Natural killer cell (primary cell): ENCODE measurements around the gene FLT3LG. TPM values are rescaled to one million over a fixed set of nuclear protein-coding genes. Genes with fewer than 3 reads are reported as not detected.

ENCODE experiments used
- ATAC-seq, 3 donors: fragments of 150-1000 bp in 2 of 3; fragments of 200-7000 bp in 1 of 3; cut with Tn5 transposase; 1 replicate in 1 of 3; 2 replicates in 2 of 3; pipeline ENCODE4 v1.10.0; 2021; ENCODE audit warnings: mild to moderate bottlenecking in 2 of 3, moderate library complexity in 2 of 3
- DNase-seq, 2 donors: peaks; one replicate each; pipeline versions ENCODE4 v3.0.0 to v3.0.0-alpha.2; 2013 to 2021; ENCODE audit warnings: mixed read lengths in 1 of 2
- H3K27ac ChIP-seq: one replicate; pipeline ENCODE4 v1.5.1; 2013; ENCODE audit warnings: mild to moderate bottlenecking, low read length
- H3K27me3 ChIP-seq: one replicate; pipeline ENCODE4 v1.6.1; 2013; ENCODE audit warnings: low read length; ENCODE audit not compliant: control insufficient read depth, insufficient read depth
- H3K36me3 ChIP-seq: one replicate; pipeline ENCODE4 v1.6.1; 2013; ENCODE audit warnings: low read length; ENCODE audit not compliant: control insufficient read depth, insufficient read depth
- H3K4me1 ChIP-seq: one replicate; pipeline ENCODE4 v1.6.1; 2013; ENCODE audit warnings: low read length; ENCODE audit not compliant: control insufficient read depth, insufficient read depth
- H3K4me3 ChIP-seq: one replicate; pipeline ENCODE4 v1.5.1; 2013; ENCODE audit warnings: low read length
- H3K9me3 ChIP-seq: one replicate; pipeline ENCODE4 v1.6.1; 2013; ENCODE audit warnings: low read length; ENCODE audit not compliant: control insufficient read depth, insufficient read depth
- H3K27ac Mint-ChIP-seq, 2 donors: one replicate each; pipeline ENCODE4 v1.8.0; 2022; ENCODE audit warnings: mild to moderate bottlenecking in 2 of 2, mixed read lengths in 2 of 2, moderate library complexity in 1 of 2
- H3K27me3 Mint-ChIP-seq, 2 donors: one replicate each; pipeline ENCODE4 v1.8.0; 2022; ENCODE audit warnings: low read depth in 2 of 2, mixed read lengths in 2 of 2
- H3K36me3 Mint-ChIP-seq: one replicate; pipeline ENCODE4 v1.8.0; 2022; ENCODE audit warnings: mixed read lengths
- H3K4me1 Mint-ChIP-seq, 2 donors: one replicate each; pipeline ENCODE4 v1.8.0; 2022; ENCODE audit warnings: mixed read lengths in 2 of 2
- H3K4me3 Mint-ChIP-seq: one replicate; pipeline ENCODE4 v1.8.0; 2022; ENCODE audit warnings: mild to moderate bottlenecking, moderate library complexity, mixed read lengths
- H3K9me3 Mint-ChIP-seq, 2 donors: one replicate each; pipeline ENCODE4 v1.8.0; 2022; ENCODE audit warnings: mixed read lengths in 2 of 2
- CTCF ChIP-seq: fragments of 200-600 bp; IDR thresholded peaks from one replicate; pipeline ENCODE4 v1.8.0; 2022; ENCODE audit warnings: antibody characterized with exemption
- whole genome bisulfite sequencing: methylation state at CpG from one replicate; pipeline ENCODE4 v1.1.7; 2013; ENCODE audit warnings: missing lambda C conversion rate; ENCODE audit not compliant: insufficient coverage; 5-methylcytosine and 5-hydroxymethylcytosine counted together
- intact Hi-C: fragments of 100-400 bp; cut with micrococcal nuclease; formaldehyde crosslinking; loops from one replicate; pipeline ENCODE4 v1.14.2; 2022
- total RNA-seq, 4 donors: library from RNA; stranded (reverse); fragments of 120-200 nt in 1 of 4; gene quantifications; one replicate each; pipeline versions ENCODE4 v1.2.3 to v1.2.4, GENCODE V29; 2013 to 2022

Gene FLT3LG
- total RNA-seq, 3 donors from 2014 or later (not counting 1 experiment from before 2014, with no cell fraction given): 44.7 to 65.7 (median 64.8) TPM

- WGBS: 1% methylated on average over 50 of the region's 50 CpGs
- Histone ChIP-seq H3K27me3 (no peaks in the 10 kb centered on the region), H3K4me3 (peak overlapping the region; percentile 56), H3K36me3 (no peaks in the 10 kb centered on the region), H3K27ac (peak overlapping the region; percentile 37), H3K4me1 (peaks cover 34% of the 10 kb centered on the region), H3K9me3 (no peaks in the 10 kb centered on the region)
- intact Hi-C loops: no loop called here
- DNase-seq: peak in 1 of 2 donors; percentile 59
- no peaks in the 10 kb centered on the region for H3K36me3 Mint-ChIP-seq
- peaks cover 24 to 31% of the 10 kb centered on the region in 2 donors for H3K4me1 Mint-ChIP-seq
- peak; percentile 53 to 68 (median 59) for ATAC-seq
- peak overlapping the region in 1 of 2 donors; percentile 83 for H3K27ac Mint-ChIP-seq
- H3K4me3 Mint-ChIP-seq: peak overlapping the region; percentile 87
- H3K27me3 Mint-ChIP-seq: peaks cover 0 to 6% of the 10 kb centered on the region in 2 donors
- H3K9me3 Mint-ChIP-seq: no peaks in the 10 kb centered on the region
- TF ChIP-seq CTCF: no peak
Measured at GRCh38 chr19:49512970-49513745, 39.1 kb downstream of the FLT3LG start.

- Histone ChIP-seq H3K4me1 (peaks cover 34% of the 10 kb centered on the region), H3K36me3 (no peaks in the 10 kb centered on the region), H3K9me3 (no peaks in the 10 kb centered on the region), H3K27ac (no peak overlapping the region), H3K4me3 (no peak overlapping the region), H3K27me3 (no peaks in the 10 kb centered on the region)
- H3K27me3 Mint-ChIP-seq: peaks cover 0 to 6% of the 10 kb centered on the region in 2 donors
- H3K9me3 Mint-ChIP-seq: no peaks in the 10 kb centered on the region
- 63% methylated on average over 11 of the region's 12 CpGs for WGBS
- no peak for ATAC-seq
- intact Hi-C loops: no loop called here
- DNase-seq: no peak
- peak overlapping the region; percentile 87 for H3K4me3 Mint-ChIP-seq
- peak overlapping the region in 1 of 2 donors; percentile 83 for H3K27ac Mint-ChIP-seq
- peaks cover 24 to 31% of the 10 kb centered on the region in 2 donors for H3K4me1 Mint-ChIP-seq
- no peak for TF ChIP-seq CTCF
- H3K36me3 Mint-ChIP-seq: no peaks in the 10 kb centered on the region
Measured at GRCh38 chr19:49513746-49514118, 39.7 kb downstream of the FLT3LG start.

GRCh38 chr19:49514151-49514550, 40.1 kb downstream of the FLT3LG start:
- Histone ChIP-seq H3K4me1 (peaks cover 34% of the 10 kb centered on the region), H3K4me3 (no peak overlapping the region), H3K27ac (no peak overlapping the region), H3K9me3 (no peaks in the 10 kb centered on the region), H3K27me3 (no peaks in the 10 kb centered on the region), H3K36me3 (no peaks in the 10 kb centered on the region)
- no peak for ATAC-seq
- WGBS: 96% methylated on average over 21 of the region's 21 CpGs
- Mint-ChIP-seq H3K36me3 (no peaks in the 10 kb centered on the region), H3K9me3 (no peaks in the 10 kb centered on the region), H3K4me1 (peaks cover 24 to 31% of the 10 kb centered on the region in 2 donors), H3K27ac (no peak overlapping the region), H3K27me3 (peaks cover 0 to 6% of the 10 kb centered on the region in 2 donors), H3K4me3 (peak overlapping the region; percentile 87)
- DNase-seq: no peak
- no peak for TF ChIP-seq CTCF
- intact Hi-C loops: no loop called here
